D721Med (cell line): ENCODE results near the gene PLEKHG3.
A peak's percentile ranks its signal among the peaks of the same experiment; 100 is the strongest.
"Not testable (repeated sequence)": the region's sequence is repeated elsewhere in the genome, so short reads cannot be mapped to it uniquely, and the experiment has no call there.

ENCODE experiments used
- DNase-seq: peaks from one replicate; pipeline ENCODE4 v3.0.0; 2011; ENCODE audit warnings: low spot score; ENCODE audit not compliant: insufficient read length
- FAIRE-seq: peaks from 2 replicates; lab custom pipeline; 2011; peaks lifted over from hg19 to GRCh38; lab: Jason Lieb, UNC
- CTCF ChIP-seq: IDR thresholded peaks from 2 replicates; pipeline ENCODE4 v1.5.1; 2012; ENCODE audit warnings: mild to moderate bottlenecking, control low read depth; ENCODE audit not compliant: insufficient read depth; ENCODE audit errors: missing control alignments

Gene PLEKHG3

GRCh38 chr14:64704143-64704742 lies at the start of gene PLEKHG3:
Gene PLEKHG3 (plus strand): TSS chr14:64704424. CDS start chr14:64727632, 23,208 bp downstream.
- FAIRE-seq (no peak), DNase-seq (peak; percentile 67)
- TF ChIP-seq CTCF: no peak

DNA sequence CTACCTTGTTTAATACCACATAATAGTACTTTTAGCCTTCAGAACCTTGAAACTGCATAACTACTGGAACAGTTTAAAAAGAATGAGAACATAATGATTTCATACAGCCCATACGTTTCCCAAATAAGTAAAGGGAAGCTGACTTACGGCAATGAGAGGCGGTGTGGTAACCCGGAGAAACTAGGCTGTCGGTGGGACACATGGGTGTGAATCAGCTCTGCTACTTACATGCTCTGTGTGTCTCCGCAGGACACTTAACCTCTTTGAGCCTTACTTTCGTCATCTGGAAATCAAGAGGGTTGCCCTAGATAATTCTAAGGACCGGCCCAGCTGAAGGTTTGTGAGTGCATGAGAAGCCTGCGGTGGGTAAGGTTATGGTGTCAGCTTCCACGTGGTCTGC lies 49.3 kb upstream of the PLEKHG3 start:
- FAIRE-seq (no peak), DNase-seq (no peak)
- TF ChIP-seq CTCF: no peak

GRCh38 chr14:64656986-64657385 lies 47.2 kb upstream of the PLEKHG3 start:
- FAIRE-seq (no peak), DNase-seq (no peak)

GRCh38 chr14:64658201-64658600 lies 46.0 kb upstream of the PLEKHG3 start:
- FAIRE-seq (no peak), DNase-seq (no peak)

More at GRCh38 chr14:64656986-64657385, 47.2 kb upstream of the PLEKHG3 start:
- no peak for TF ChIP-seq CTCF

GRCh38 chr14:64658700-64659264 lies 45.4 kb upstream of the PLEKHG3 start:
- FAIRE-seq, DNase-seq: not testable (repeated sequence)

More at GRCh38 chr14:64658201-64658600, 46.0 kb upstream of the PLEKHG3 start:
- TF ChIP-seq CTCF: no peak

- no peak for TF ChIP-seq CTCF
- DNase-seq: no peak
- no peak for FAIRE-seq
Measured at GRCh38 chr14:64659366-64659765, 44.9 kb upstream of the PLEKHG3 start.

DNA sequence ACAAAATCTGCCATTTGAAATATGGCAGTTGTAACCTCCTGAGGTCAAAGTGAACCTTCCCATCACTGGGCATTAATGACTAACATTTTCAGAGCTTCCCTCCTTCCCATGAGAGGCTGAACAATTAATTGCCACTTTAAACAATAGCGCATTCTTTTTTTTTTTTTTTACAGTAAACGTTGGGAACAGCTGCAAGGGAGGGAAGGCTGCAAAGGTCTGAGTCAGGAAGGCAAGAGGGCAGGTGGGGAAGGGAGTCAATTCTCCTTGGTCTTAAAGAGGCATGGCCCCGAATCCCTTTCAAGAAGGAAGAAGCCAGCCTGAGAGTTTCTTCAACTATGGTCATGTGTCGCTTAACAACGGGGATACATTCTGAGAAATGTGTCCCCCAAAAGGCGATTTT lies 41.0 kb upstream of the PLEKHG3 start:
- FAIRE-seq (no peak), DNase-seq (no peak)
- TF ChIP-seq CTCF: no peak

DNA sequence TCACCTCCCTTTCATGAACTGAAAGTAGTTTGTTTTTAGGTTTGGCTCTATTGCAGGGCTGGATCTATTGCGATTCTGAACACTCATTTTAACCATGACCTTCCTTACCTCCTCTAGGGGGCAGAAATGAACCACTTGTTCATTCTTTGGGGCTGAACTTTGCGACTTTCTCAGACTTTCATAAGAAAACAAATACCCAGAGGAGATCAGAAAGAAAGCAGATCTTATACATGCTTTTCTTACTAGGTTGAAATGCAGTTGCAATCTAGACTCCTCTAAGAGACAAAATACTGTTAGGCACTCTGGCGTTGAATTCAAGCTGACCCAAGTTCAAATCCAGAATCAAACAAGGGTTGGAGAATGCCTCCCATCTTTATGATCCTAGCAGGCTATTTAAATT lies 32.6 kb upstream of the PLEKHG3 start:
- TF ChIP-seq CTCF: peak; percentile 83
- peak; percentile 31 for DNase-seq
- no peak for FAIRE-seq
